Gastroesophageal sphincter (tissue), 3 donors: ENCODE measurements around the gene PLEKHM1.

Experiments used
- POLR2A ChIP-seq, 2 donors: fragments of 450-650 bp; IDR thresholded peaks; one replicate each; pipeline ENCODE4 v1.6.1; 2017; ENCODE audit warnings: antibody characterized with exemption in 2 of 2, mild to moderate bottlenecking in 2 of 2, moderate library complexity in 1 of 2
- TF ChIP-seq, protein P1 (sequence below), 4 experiments: fragments of 200-600 bp in 2 of 4; fragments of 450-650 bp in 2 of 4; sonication (generic) in 1 of 4; IDR thresholded peaks; one replicate each; pipeline ENCODE4 v1.5.1; 2017 to 2019; ENCODE audit warnings: antibody characterized with exemption in 4 of 4, mild to moderate bottlenecking in 2 of 4, moderate library complexity in 2 of 4

DNA sequence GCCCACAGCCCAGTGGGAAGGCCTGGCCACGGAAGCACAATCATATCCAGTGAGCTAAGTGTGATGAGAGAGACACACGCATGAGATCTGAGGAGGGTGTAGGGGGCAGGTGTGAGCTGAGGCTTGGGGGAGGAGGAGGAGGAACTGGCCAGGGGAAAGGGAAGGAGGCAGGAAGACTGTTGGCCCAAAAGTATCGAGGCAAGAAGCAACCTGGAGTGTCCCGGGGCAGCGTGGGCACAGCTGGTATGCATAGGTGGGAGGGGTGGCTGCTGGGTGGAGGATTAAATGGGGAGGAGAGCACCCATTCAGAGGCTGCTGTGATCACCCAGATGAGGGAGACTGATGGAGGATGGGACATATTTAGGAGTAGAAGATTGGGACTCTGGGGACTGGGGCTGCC, 99.2 kb downstream of the PLEKHM1 start:
- TF ChIP-seq, protein P1, sequence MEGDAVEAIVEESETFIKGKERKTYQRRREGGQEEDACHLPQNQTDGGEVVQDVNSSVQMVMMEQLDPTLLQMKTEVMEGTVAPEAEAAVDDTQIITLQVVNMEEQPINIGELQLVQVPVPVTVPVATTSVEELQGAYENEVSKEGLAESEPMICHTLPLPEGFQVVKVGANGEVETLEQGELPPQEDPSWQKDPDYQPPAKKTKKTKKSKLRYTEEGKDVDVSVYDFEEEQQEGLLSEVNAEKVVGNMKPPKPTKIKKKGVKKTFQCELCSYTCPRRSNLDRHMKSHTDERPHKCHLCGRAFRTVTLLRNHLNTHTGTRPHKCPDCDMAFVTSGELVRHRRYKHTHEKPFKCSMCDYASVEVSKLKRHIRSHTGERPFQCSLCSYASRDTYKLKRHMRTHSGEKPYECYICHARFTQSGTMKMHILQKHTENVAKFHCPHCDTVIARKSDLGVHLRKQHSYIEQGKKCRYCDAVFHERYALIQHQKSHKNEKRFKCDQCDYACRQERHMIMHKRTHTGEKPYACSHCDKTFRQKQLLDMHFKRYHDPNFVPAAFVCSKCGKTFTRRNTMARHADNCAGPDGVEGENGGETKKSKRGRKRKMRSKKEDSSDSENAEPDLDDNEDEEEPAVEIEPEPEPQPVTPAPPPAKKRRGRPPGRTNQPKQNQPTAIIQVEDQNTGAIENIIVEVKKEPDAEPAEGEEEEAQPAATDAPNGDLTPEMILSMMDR (IDR thresholded peaks at IDR 0.05) = no peak
- no peak for TF ChIP-seq POLR2A (IDR thresholded peaks at IDR 0.05)
